Kidney epithelial cell (primary cell): ENCODE data around the gene RXRA. TPM values are rescaled to one million over a fixed set of nuclear protein-coding genes. Genes with fewer than 3 reads are reported as not detected.

ENCODE experiments used
- DNase-seq: peaks from one replicate; pipeline ENCODE4 v3.0.0-alpha.2; 2010; ENCODE audit warnings: low read depth
- H3K27me3 ChIP-seq: 2 replicates; pipeline ENCODE4 v1.6.0; 2011; ENCODE audit warnings: low read length; ENCODE audit not compliant: control insufficient read depth, insufficient read depth
- H3K36me3 ChIP-seq: 2 replicates; pipeline ENCODE4 v1.5.1; 2011; ENCODE audit warnings: low read length; ENCODE audit not compliant: control insufficient read depth, insufficient read depth
- H3K4me3 ChIP-seq: 2 replicates; pipeline ENCODE4 v1.5.1; 2011; ENCODE audit warnings: low read depth, mild to moderate bottlenecking, control low read depth, low read length
- total RNA-seq: library from RNA; depleted of rRNA; stranded (reverse); fragments of >200 nt; gene quantifications from 2 replicates; pipeline ENCODE4 v1.2.3, GENCODE V29; 2015
- TF ChIP-seq, protein P1 (sequence below): IDR thresholded peaks from 2 replicates; pipeline ENCODE4 v1.5.1; 2011; ENCODE audit warnings: mild to moderate bottlenecking, moderate library complexity, low read length, control low read depth, inconsistent platforms; ENCODE audit not compliant: insufficient read depth, poor library complexity, severe bottlenecking

Gene RXRA
- total RNA-seq, 1 donor from 2014 or later = 15.0 TPM

DNA sequence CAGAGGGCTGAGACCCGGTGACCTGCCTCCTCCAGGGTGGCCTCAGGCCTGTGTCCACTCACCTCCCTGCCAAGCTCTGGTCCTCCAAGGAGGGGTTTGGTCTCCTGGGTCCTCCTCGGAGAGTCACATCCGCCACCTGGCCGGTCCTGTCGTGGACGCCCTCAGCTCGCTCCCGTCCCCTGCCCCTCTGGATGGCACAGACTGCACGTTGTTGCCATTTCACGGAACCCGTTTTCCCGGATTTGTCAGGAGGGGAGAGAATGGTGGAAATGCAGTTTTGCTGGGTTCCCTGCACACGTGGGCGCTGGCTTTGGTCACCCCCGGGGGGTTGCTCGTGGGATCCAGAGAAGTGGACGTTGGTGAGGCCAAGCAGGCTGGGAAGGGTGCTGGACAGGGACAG lies 62.7 kb downstream of the RXRA start:
- no peaks in the 10 kb centered on the region for H3K36me3 ChIP-seq

DNA sequence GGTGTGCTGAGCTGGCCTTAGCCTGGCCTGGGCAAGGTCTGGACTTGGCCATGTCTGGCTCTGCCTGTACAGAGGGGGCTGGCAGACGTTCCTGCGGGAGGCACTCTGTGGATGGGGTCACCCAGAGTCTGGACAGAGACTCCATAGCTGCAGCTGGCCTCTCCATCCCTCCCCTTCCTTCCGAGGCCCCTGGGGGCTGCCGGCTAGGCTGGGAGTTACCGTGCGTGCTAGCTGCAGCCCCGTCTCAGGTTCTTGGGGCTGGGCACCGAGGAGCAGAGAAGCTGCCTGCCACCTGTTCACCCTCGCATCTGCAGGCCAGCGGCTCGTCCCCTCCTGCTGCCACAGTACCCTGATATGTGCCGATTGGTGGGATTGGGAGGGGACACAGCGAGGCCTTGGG lies 63.4 kb downstream of the RXRA start:
- DNase-seq = no peak
- TF ChIP-seq, protein P1, sequence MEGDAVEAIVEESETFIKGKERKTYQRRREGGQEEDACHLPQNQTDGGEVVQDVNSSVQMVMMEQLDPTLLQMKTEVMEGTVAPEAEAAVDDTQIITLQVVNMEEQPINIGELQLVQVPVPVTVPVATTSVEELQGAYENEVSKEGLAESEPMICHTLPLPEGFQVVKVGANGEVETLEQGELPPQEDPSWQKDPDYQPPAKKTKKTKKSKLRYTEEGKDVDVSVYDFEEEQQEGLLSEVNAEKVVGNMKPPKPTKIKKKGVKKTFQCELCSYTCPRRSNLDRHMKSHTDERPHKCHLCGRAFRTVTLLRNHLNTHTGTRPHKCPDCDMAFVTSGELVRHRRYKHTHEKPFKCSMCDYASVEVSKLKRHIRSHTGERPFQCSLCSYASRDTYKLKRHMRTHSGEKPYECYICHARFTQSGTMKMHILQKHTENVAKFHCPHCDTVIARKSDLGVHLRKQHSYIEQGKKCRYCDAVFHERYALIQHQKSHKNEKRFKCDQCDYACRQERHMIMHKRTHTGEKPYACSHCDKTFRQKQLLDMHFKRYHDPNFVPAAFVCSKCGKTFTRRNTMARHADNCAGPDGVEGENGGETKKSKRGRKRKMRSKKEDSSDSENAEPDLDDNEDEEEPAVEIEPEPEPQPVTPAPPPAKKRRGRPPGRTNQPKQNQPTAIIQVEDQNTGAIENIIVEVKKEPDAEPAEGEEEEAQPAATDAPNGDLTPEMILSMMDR = no peak
- no peaks in the 10 kb centered on the region for H3K36me3 ChIP-seq
- H3K27me3 ChIP-seq = no peaks in the 10 kb centered on the region
- H3K4me3 ChIP-seq = no peak overlapping the region

More for the DNA sequence above, 62.7 kb downstream of the RXRA start:
- Histone ChIP-seq H3K27me3 (no peaks in the 10 kb centered on the region), H3K4me3 (no peak overlapping the region)
- no peak for DNase-seq
- TF ChIP-seq, protein P1 = no peak

DNA sequence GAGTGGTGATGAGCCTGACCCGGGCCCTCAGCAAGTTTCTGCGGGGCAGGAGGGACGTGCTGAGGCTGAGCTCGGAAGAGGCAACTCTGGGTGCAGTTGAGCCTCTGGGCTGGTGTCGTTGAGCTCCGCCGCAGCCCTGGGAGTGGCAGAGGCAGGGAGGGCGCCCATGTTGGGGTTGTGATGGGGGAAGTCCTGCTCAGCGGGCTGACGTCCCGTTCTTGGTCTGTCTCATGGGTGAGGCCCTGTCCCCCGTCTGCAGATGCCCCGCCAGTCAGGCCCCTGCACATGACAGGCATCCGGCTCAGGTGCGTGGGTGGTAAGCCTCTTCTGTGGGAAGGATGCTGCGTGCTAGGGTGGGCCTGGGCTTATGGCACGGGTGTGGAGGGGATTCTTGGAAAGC lies 64.3 kb downstream of the RXRA start:
- TF ChIP-seq, protein P1 = no peak
- Histone ChIP-seq H3K4me3 (no peak overlapping the region), H3K36me3 (no peaks in the 10 kb centered on the region), H3K27me3 (no peaks in the 10 kb centered on the region)
- no peak for DNase-seq

DNA sequence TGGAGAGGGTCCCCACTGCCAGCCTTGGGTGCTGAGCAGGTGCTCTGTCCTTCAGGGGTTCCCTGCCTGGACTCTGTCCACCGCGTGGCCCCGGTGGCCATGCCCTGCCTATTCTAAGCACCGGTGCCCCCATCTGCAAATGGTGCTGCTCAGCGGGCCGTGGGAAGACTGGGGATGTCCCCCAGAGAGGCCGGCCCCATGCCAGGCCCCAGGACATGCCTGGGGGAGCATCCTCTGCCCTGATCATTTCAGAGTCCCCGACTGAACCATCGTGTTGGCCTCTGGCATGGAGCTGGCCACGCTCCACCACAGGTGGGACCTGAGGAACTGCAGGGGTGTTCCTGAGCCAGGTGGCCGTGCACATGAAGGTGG lies 64.7 kb downstream of the RXRA start:
- no peaks in the 10 kb centered on the region for H3K27me3 ChIP-seq
- TF ChIP-seq, protein P1 = no peak
- no peaks in the 10 kb centered on the region for H3K36me3 ChIP-seq
- DNase-seq = no peak
- no peak overlapping the region for H3K4me3 ChIP-seq

DNA sequence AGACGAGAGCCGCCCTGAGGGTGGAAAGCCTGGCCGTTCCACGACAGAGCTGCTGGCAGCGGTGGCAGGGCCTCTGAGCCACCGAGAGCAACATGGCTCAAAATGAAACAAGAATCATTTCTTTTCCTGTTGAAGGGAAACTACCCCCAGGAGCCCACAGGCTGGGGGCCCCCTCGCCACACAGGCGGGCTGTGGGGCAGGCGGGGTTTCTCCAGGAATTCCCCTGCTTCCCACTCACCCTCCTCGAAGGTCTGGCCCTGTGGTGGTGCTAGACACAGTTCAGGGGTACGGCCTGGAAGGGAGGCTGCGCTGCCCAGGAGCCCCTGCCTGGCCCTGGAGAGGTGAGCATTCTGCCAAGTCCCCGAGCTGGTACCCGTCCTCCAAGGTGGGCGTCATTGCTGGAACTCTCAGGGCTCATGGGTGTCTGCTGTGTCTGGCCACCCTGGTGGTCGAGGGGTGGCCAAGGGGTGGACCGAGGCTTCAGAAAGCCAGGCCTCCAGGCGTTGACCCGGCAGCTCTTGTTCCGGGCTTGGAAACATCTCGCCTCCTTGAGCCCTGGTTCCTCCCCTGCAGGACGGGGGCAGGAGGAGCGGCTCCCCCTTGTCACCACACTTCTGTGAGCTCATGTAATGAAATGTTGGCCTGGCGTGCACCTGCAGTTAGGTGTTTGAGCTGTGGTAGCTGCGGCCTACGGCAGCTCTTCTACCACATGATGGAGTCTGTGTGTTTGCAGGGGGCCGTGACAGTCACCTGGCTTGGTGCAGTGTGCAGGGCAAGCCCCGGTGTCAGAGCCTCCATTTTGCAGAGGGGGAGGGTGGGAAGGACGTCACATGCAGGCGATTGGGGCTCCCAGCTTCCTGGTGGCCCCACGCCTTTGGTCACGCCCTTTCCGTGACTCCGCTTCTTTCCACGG lies 65.3 kb downstream of the RXRA start:
- Histone ChIP-seq H3K4me3 (no peak overlapping the region), H3K36me3 (no peaks in the 10 kb centered on the region), H3K27me3 (no peaks in the 10 kb centered on the region)
- TF ChIP-seq, protein P1 = no peak
- DNase-seq = no peak

DNA sequence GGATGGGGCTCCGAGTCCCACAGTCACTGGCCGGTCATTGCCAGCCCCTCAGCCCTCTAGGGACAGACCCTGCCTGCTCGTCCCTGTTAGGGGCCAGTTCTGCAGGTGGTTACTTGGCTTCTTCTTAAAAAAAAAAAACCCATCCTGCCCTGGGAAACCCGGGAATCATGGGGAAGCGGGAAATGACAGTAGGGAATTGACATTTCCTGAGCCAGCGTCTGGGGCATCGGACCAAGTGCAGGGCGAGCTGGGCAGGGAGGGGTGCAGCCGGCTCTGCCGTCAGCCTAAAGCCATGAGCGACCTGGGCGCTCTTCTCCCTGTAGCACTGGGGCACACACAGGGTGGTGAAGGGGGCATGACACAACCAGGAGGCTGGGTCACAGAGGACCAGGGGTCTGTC lies 66.6 kb downstream of the RXRA start:
- Histone ChIP-seq H3K36me3 (no peaks in the 10 kb centered on the region), H3K27me3 (no peaks in the 10 kb centered on the region), H3K4me3 (no peak overlapping the region)
- TF ChIP-seq, protein P1 = no peak
- no peak for DNase-seq
